ENCODE measurements around the gene WDR1.

GRCh38 chr4:10030972-10031667, 85.5 kb downstream of the WDR1 start:
- TF ChIP-seq GLIS3 (CRISPR knock-in tag; IDR thresholded peaks at IDR 0.05) (no peak), PATZ1 (CRISPR knock-in tag; IDR thresholded peaks at IDR 0.05; ENCODE audit: borderline replicate concordance) (no peak), ZFP30 (CRISPR knock-in tag; IDR thresholded peaks at IDR 0.05) (no peak), ESRRG (CRISPR knock-in tag; IDR thresholded peaks at IDR 0.05) (no peak)
